ENCODE results near the gene ABTB2. TPM values are rescaled to one million over a fixed set of nuclear protein-coding genes. Genes with fewer than 3 reads are reported as not detected.

Gene ABTB2
- total RNA-seq, 1 donor from 2014 or later: 73.0 TPM

- ATAC-seq (ENCODE audit: low read depth) (no peak), DNase-seq (no peak)
- intact Hi-C loops (cut with micrococcal nuclease): no loop called here
- POLR2A ChIA-PET: no interaction called here
- H3K4me3 Mint-ChIP-seq: no peak overlapping the region
- H3K27ac Mint-ChIP-seq: no peak overlapping the region
- no peaks in the 10 kb centered on the region for H3K27me3 Mint-ChIP-seq
- CTCF ChIA-PET: no interaction called here
- TF ChIP-seq CTCF (IDR thresholded peaks at IDR 0.05): no peak
- H3K36me3 Mint-ChIP-seq (ENCODE audit: low read depth): peaks cover 3% of the 10 kb centered on the region
- H3K4me1 Mint-ChIP-seq: peaks cover 15% of the 10 kb centered on the region
- H3K9me3 Mint-ChIP-seq: no peaks in the 10 kb centered on the region
Measured at GRCh38 chr11:34330653-34331052, 27.2 kb downstream of the ABTB2 start.

- Mint-ChIP-seq H3K36me3 (ENCODE audit: low read depth) (peaks cover 3% of the 10 kb centered on the region), H3K9me3 (no peaks in the 10 kb centered on the region), H3K27ac (no peak overlapping the region), H3K27me3 (no peaks in the 10 kb centered on the region), H3K4me1 (peaks cover 9% of the 10 kb centered on the region), H3K4me3 (no peak overlapping the region)
- ChIA-PET POLR2A (interaction anchor here (0.7 kb wide), 1 partner anchor 27 kb away, joined by 4 read pairs; the partner anchor contains the start of gene ABTB2), CTCF (no interaction called here)
- ATAC-seq (ENCODE audit: low read depth) (no peak), DNase-seq (no peak)
- no peak for TF ChIP-seq CTCF (IDR thresholded peaks at IDR 0.05)
- intact Hi-C loops (cut with micrococcal nuclease): no loop called here
Measured at GRCh38 chr11:34329876-34330275, 27.9 kb downstream of the ABTB2 start.

GRCh38 chr11:34328632-34328910 lies 29.2 kb downstream of the ABTB2 start:
- TF ChIP-seq CTCF (IDR thresholded peaks at IDR 0.05): no peak
- H3K4me1 Mint-ChIP-seq: no peaks in the 10 kb centered on the region
- ChIA-PET POLR2A (no interaction called here), CTCF (no interaction called here)
- H3K4me3 Mint-ChIP-seq: no peak overlapping the region
- no peak for ATAC-seq (ENCODE audit: low read depth)
- H3K9me3 Mint-ChIP-seq: no peaks in the 10 kb centered on the region
- no peak overlapping the region for H3K27ac Mint-ChIP-seq
- H3K27me3 Mint-ChIP-seq: no peaks in the 10 kb centered on the region
- peaks cover 3% of the 10 kb centered on the region for H3K36me3 Mint-ChIP-seq (ENCODE audit: low read depth)
- no peak for DNase-seq
- intact Hi-C loops (cut with micrococcal nuclease): no loop called here

- ATAC-seq (ENCODE audit: low read depth): no peak
- Mint-ChIP-seq H3K4me1 (no peaks in the 10 kb centered on the region), H3K27me3 (peaks cover 2% of the 10 kb centered on the region), H3K36me3 (ENCODE audit: low read depth) (peaks cover 3% of the 10 kb centered on the region), H3K9me3 (no peaks in the 10 kb centered on the region), H3K4me3 (no peak overlapping the region), H3K27ac (no peak overlapping the region)
- ChIA-PET CTCF (no interaction called here), POLR2A (no interaction called here)
- intact Hi-C loops (cut with micrococcal nuclease): no loop called here
- DNase-seq: no peak
- TF ChIP-seq CTCF (IDR thresholded peaks at IDR 0.05): no peak
Measured at GRCh38 chr11:34327804-34328631, 29.8 kb downstream of the ABTB2 start.

- H3K36me3 Mint-ChIP-seq (ENCODE audit: low read depth): peaks cover 3% of the 10 kb centered on the region
- no peak overlapping the region for H3K27ac Mint-ChIP-seq
- no peak for TF ChIP-seq CTCF (IDR thresholded peaks at IDR 0.05)
- DNase-seq: no peak
- ChIA-PET CTCF (no interaction called here), POLR2A (no interaction called here)
- intact Hi-C loops (cut with micrococcal nuclease): loop anchor here (2.0 kb wide), 1 partner anchor 14 kb away; no protein-coding TSS in a partner anchor
- no peaks in the 10 kb centered on the region for H3K9me3 Mint-ChIP-seq
- ATAC-seq (ENCODE audit: low read depth): no peak
- no peaks in the 10 kb centered on the region for H3K4me1 Mint-ChIP-seq
- no peak overlapping the region for H3K4me3 Mint-ChIP-seq
- peaks cover 2% of the 10 kb centered on the region for H3K27me3 Mint-ChIP-seq
Measured at GRCh38 chr11:34324466-34324865, 33.3 kb downstream of the ABTB2 start.

All from activated B cell treated with CpG ODN at 0.5 μM for 24 hours (primary cell).